Pancreas (tissue), 10 donors: Measurements from ENCODE around the gene RC3H2. TPM values are rescaled to one million over a fixed set of nuclear protein-coding genes. Genes with fewer than 3 reads are reported as not detected.
"Not testable (repeated sequence)": the region's sequence is repeated elsewhere in the genome, so short reads cannot be mapped to it uniquely, and the experiment has no call there.

Experiments used
- ATAC-seq, 4 donors: fragments of 200-7000 bp; cut with Tn5 transposase; one replicate each; pipeline versions ENCODE4 v1.8.0 to v1.9.1; 2020; ENCODE audit warnings: mild to moderate bottlenecking in 4 of 4, moderate library complexity in 4 of 4
- DNase-seq, 6 donors: peaks; one replicate each; pipeline ENCODE4 v3.0.0-alpha.2; 2020
- FAIRE-seq: peaks from 2 replicates; lab custom pipeline; 2012; peaks lifted over from hg19 to GRCh38; lab: Jason Lieb, UNC
- H3K27ac ChIP-seq, 4 donors: fragments of 200-600 bp; sonication (generic); 1 replicate in 3 of 4; 2 replicates in 1 of 4; pipeline versions ENCODE4 v1.5.0 to v1.8.0; 2020
- H3K27me3 ChIP-seq, 4 donors: fragments of 200-600 bp; one replicate each; pipeline ENCODE4 v1.8.0; 2021
- H3K36me3 ChIP-seq, 3 donors: fragments of 200-600 bp; sonication (generic) in 1 of 3; one replicate each; pipeline versions ENCODE4 v1.5.0 to v1.8.0; 2020 to 2021
- H3K4me1 ChIP-seq, 3 donors: fragments of 200-600 bp; one replicate each; pipeline ENCODE4 v1.8.0; 2021
- H3K4me3 ChIP-seq, 4 donors: fragments of 200-600 bp; sonication (generic) in 2 of 4; one replicate each; pipeline versions ENCODE4 v1.5.0 to v1.8.0; 2020 to 2021
- H3K9me3 ChIP-seq, 4 donors: fragments of 200-600 bp; one replicate each; pipeline ENCODE4 v1.8.0; 2021
- CTCF ChIP-seq, 4 donors: fragments of 200-600 bp; sonication (generic) in 3 of 4; IDR thresholded peaks; one replicate each; pipeline versions ENCODE4 v1.5.0 to v1.8.0; 2021; ENCODE audit warnings: antibody characterized with exemption in 4 of 4
- WGBS, 2 donors: extraction: QIAGEN DNeasy Blood & Tissue Kit; methylation state at CpG; one replicate each; pipeline ENCODE4 v1.1.7; 2013; 5-methylcytosine and 5-hydroxymethylcytosine counted together
- intact Hi-C, 3 donors: fragments of 100-400 bp; cut with DNase I; formaldehyde crosslinking; loops; one replicate each; pipeline versions ENCODE4 v1.11.1 to v1.14.2; 2022
- polyA plus RNA-seq, 2 donors: library from polyadenylated mRNA; stranded (reverse); fragments of 200-250 nt; gene quantifications; one replicate each; pipeline ENCODE4 v1.2.3, GENCODE V29; 2013
- total RNA-seq, 6 donors: library from RNA; stranded (reverse); fragmentation: NEBNext Ultra II Directional in 4 of 6; extraction: Animal tissue kit (Norgen Biotek cat#: 25700) in 4 of 6; gene quantifications; one replicate each; pipeline versions ENCODE4 v1.2.1 to v1.2.4, GENCODE V29; 2021 to 2023
- donor health status: healthy with polysubstance abuse.
- donor health status: DM: no; HTN: no; CAD: no; lungs with moderate emphysema.
- donor health status: DM: no; HTN: no; CAD: no.
- donor health status: control.
- donor health status: control.
- donor health status: Bipolar disorder and iron deficiency.
- donor health status: DM: yes; HTN: yes; CAD: no.
- donor health status: DM: no; HTN: no; CAD: no.
- donor health status: DM: no; HTN: no; CAD: no.
- donor health status: DM: yes; HTN: yes; CAD: no.

The RC3H2 gene
- total and polyA plus RNA-seq, 8 donors: 4.1 to 18.7 (median 12.1) TPM

- Histone ChIP-seq H3K9me3 (no peaks in the 10 kb centered on the region), H3K4me1 (peaks cover 3 to 7% (median 4%) of the 10 kb centered on the region in 3 donors), H3K4me3 (no peak overlapping the region), H3K36me3 (no peaks in the 10 kb centered on the region), H3K27ac (peak overlapping the region in 3 of 4 donors; percentile 26 to 55 (median 33)), H3K27me3 (no peaks in the 10 kb centered on the region)
- WGBS, 2 donors: 1 to 2% methylated on average over 8 of the region's 8 CpGs
- peak; percentile 31 to 66 (median 52) for TF ChIP-seq CTCF (IDR thresholded peaks at IDR 0.05)
- ATAC-seq (peak; percentile 92 to 99 (median 97)), DNase-seq (peak; percentile 52 to 81 (median 72)), FAIRE-seq (peak; percentile 96)
- intact Hi-C loops: loop anchor here in 2 of 3 donors (5.0 kb wide), 1 partner anchor 343 kb away; no protein-coding TSS in a partner anchor
Measured at GRCh38 chr9:122810306-122810946, 94.7 kb downstream of the RC3H2 start.

DNA sequence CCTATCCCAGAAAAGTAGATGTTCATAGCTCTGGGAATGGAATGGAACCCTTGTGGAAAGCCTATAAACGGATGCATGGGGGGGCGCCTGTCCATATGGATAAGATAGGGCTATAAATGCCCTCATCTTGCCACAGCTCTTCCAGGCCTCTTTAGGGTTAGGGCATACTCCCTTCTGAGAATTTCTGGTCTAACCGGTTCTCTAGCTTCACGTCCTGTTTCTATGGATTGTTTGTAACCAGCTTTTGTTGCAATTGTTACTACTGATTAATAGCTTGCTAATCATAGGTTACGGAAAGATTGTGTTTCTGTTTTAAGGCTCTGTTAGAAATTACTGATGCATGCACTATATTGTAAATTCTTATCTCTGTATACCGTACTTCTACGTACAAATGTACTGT lies 95.9 kb downstream of the RC3H2 start:
- intact Hi-C loops, H3K27me3 ChIP-seq, H3K4me3 ChIP-seq, H3K36me3 ChIP-seq, DNase-seq, H3K4me1 ChIP-seq, H3K9me3 ChIP-seq, FAIRE-seq: not testable (repeated sequence)
- peak overlapping the region in 2 of 4 donors; percentile 26 to 55 for H3K27ac ChIP-seq
- ATAC-seq: peak in 3 of 4 donors; percentile 13 to 42 (median 27)
- 26 to 27% methylated on average over 7 of the region's 7 CpGs for WGBS, 2 donors

GRCh38 chr9:122808141-122808540 lies 97.0 kb downstream of the RC3H2 start:
- DNase-seq (no peak), ATAC-seq (no peak), FAIRE-seq (no peak)
- H3K27ac ChIP-seq: no peak overlapping the region
- TF ChIP-seq CTCF (IDR thresholded peaks at IDR 0.05): no peak
- intact Hi-C loops: no loop called here
- peaks cover 3 to 7% (median 4%) of the 10 kb centered on the region in 3 donors for H3K4me1 ChIP-seq
- no peaks in the 10 kb centered on the region for H3K9me3 ChIP-seq
- 93 to 99% methylated on average over 3 of the region's 3 CpGs for WGBS, 2 donors
- H3K27me3 ChIP-seq: no peaks in the 10 kb centered on the region
- H3K4me3 ChIP-seq: no peak overlapping the region
- H3K36me3 ChIP-seq: no peaks in the 10 kb centered on the region

GRCh38 chr9:122807271-122807900 lies 97.8 kb downstream of the RC3H2 start:
- Histone ChIP-seq H3K36me3 (no peaks in the 10 kb centered on the region), H3K27ac (no peak overlapping the region), H3K4me1 (peaks cover 3 to 7% (median 4%) of the 10 kb centered on the region in 3 donors), H3K9me3 (no peaks in the 10 kb centered on the region), H3K4me3 (no peak overlapping the region), H3K27me3 (no peaks in the 10 kb centered on the region)
- FAIRE-seq (no peak), DNase-seq (no peak), ATAC-seq (no peak)
- 85 to 89% methylated on average over 1 of the region's 1 CpG for WGBS, 2 donors
- TF ChIP-seq CTCF (IDR thresholded peaks at IDR 0.05): no peak
- intact Hi-C loops: no loop called here

GRCh38 chr9:122806661-122807060 lies 98.5 kb downstream of the RC3H2 start:
- intact Hi-C loops: no loop called here
- ATAC-seq (no peak), FAIRE-seq (no peak), DNase-seq (no peak)
- H3K36me3 ChIP-seq: no peaks in the 10 kb centered on the region
- no peak for TF ChIP-seq CTCF (IDR thresholded peaks at IDR 0.05)
- H3K4me3 ChIP-seq: no peak overlapping the region
- WGBS, 2 donors: 94 to 97% methylated on average over 4 of the region's 4 CpGs
- H3K27ac ChIP-seq: no peak overlapping the region
- no peaks in the 10 kb centered on the region for H3K27me3 ChIP-seq
- H3K9me3 ChIP-seq: no peaks in the 10 kb centered on the region
- peaks cover 3 to 7% (median 4%) of the 10 kb centered on the region in 3 donors for H3K4me1 ChIP-seq
